Neural progenitor cell (in vitro differentiated cells): ENCODE measurements around the gene TEAD1.

Experiments used
- CTCF ChIP-seq: fragments of 200-600 bp; sonication (generic); IDR thresholded peaks from 2 replicates; pipeline ENCODE4 v1.5.1; 2017; ENCODE audit warnings: antibody characterized with exemption, mild to moderate bottlenecking
- EZH2phosphoT487 ChIP-seq: fragments of 200-600 bp; sonication (generic); IDR thresholded peaks from 2 replicates; pipeline ENCODE4 v1.6.1; 2017; ENCODE audit warnings: antibody characterized with exemption

GRCh38 chr11:12897390-12897789 is 223.2 kb downstream of the TEAD1 start:
- TF ChIP-seq CTCF (no peak), EZH2phosphoT487 (no peak)
